GM23248 (cell line): ENCODE results near the gene RPS8.

Experiments used
- EZH2 ChIP-seq: fragments of 200-600 bp; sonication (generic); IDR thresholded peaks from 2 replicates; pipeline ENCODE4 v1.6.1; 2018; ENCODE audit warnings: antibody characterized with exemption, mild to moderate bottlenecking; ENCODE audit not compliant: insufficient read depth, poor library complexity, severe bottlenecking
- EZH2phosphoT487 ChIP-seq: fragments of 200-600 bp; sonication (generic); IDR thresholded peaks from 2 replicates; pipeline ENCODE4 v1.6.1; 2018; ENCODE audit warnings: antibody characterized with exemption, moderate library complexity, mild to moderate bottlenecking, low read depth; ENCODE audit not compliant: insufficient read depth

GRCh38 chr1:44747878-44748277 is 27.5 kb upstream of the RPS8 start:
- no peak for TF ChIP-seq EZH2phosphoT487
- TF ChIP-seq EZH2 = no peak
